Fibroblast of lung (primary cell): ENCODE results near the gene PRKCQ.

Source experiments
- CTCF ChIP-seq, 2 donors: IDR thresholded peaks in 1 of 2; conservative IDR thresholded peaks in 1 of 2; 1 replicate in 1 of 2; 2 replicates in 1 of 2; pipeline ENCODE4 v1.5.1; 2011 to 2012; ENCODE audit warnings: low read length in 2 of 2, control low read depth in 1 of 2, inconsistent platforms in 1 of 2, low read depth in 1 of 2, mild to moderate bottlenecking in 1 of 2
- EZH2 ChIP-seq: IDR thresholded peaks from 2 replicates; pipeline ENCODE4 v1.5.1; 2012; ENCODE audit warnings: low read length, control low read depth, mild to moderate bottlenecking; ENCODE audit errors: missing control alignments

GRCh38 chr10:6574664-6575176 lies 5.4 kb downstream of the PRKCQ start:
- TF ChIP-seq CTCF (conservative IDR thresholded peaks at IDR 0.05 in 1 of 2, IDR thresholded peaks at IDR 0.05 in 1 of 2; ENCODE audit: low read depth in 1 of 2, low read length in 2 of 2) (no peak), EZH2 (no peak)
